ENCODE results near the gene NCKAP5.

Gene NCKAP5

GRCh38 chr2:133045787-133046186 is 522.5 kb downstream of the NCKAP5 start:
- DNase-seq (ENCODE audit: low read depth), result no peak
- H3K4me3 ChIP-seq (ENCODE audit: low read depth, low read length), result no peak overlapping the region
- no peak for TF ChIP-seq CTCF (IDR thresholded peaks at IDR 0.05; ENCODE audit: control insufficient read depth, extremely low read depth, insufficient read depth)

- H3K4me3 ChIP-seq (ENCODE audit: low read depth, low read length), result no peak overlapping the region
- TF ChIP-seq CTCF (IDR thresholded peaks at IDR 0.05; ENCODE audit: control insufficient read depth, extremely low read depth, insufficient read depth), result no peak
- DNase-seq (ENCODE audit: low read depth), result no peak
Observed at GRCh38 chr2:133044556-133044955, 523.7 kb downstream of the NCKAP5 start.

DNA sequence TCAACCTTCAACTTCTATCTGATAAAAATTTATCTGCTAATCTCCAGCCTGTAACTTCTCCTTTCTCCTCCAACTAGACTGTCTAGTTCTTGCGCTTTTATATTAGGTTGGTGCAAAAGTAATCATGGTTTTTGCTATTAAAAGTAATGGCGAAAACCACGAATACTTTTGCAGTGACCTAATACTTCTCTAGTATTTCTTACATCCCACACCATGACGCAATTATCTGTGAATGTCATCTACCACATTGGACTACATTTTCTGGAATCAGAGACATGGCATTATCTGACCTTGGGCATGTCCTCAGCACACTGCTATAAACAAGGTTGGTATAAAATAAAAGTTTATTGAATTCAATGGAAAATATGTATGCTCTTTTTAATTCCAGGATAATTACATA is 528.1 kb downstream of the NCKAP5 start:
- TF ChIP-seq CTCF (IDR thresholded peaks at IDR 0.05; ENCODE audit: control insufficient read depth, extremely low read depth, insufficient read depth), result no peak
- DNase-seq (ENCODE audit: low read depth), result no peak
- no peak overlapping the region for H3K4me3 ChIP-seq (ENCODE audit: low read depth, low read length)

DNA sequence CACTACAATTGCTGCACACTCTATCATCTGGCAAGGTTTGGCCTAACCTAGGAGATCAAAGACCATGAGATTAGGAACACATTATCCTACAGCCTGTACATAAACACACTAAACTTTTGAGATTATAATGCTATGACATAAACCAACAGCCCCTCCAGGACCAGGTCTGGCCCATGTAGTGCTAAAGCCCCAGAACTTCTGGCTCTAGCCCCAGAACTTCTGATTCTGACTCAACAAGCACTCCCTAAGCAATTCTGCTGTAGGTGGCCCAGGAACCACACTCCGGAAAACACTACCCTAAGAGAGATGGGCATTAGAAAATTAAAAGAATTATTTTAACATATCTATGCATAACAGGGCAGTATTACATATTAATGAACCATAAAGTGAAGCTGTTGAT is 528.7 kb downstream of the NCKAP5 start:
- TF ChIP-seq CTCF (IDR thresholded peaks at IDR 0.05; ENCODE audit: control insufficient read depth, extremely low read depth, insufficient read depth), result no peak
- no peak for DNase-seq (ENCODE audit: low read depth)
- H3K4me3 ChIP-seq (ENCODE audit: low read depth, low read length), result no peak overlapping the region

GRCh38 chr2:133026536-133027177 is 541.6 kb downstream of the NCKAP5 start:
- no peak overlapping the region for H3K4me3 ChIP-seq (ENCODE audit: low read depth, low read length)
- no peak for DNase-seq (ENCODE audit: low read depth)
- no peak for TF ChIP-seq CTCF (IDR thresholded peaks at IDR 0.05; ENCODE audit: control insufficient read depth, extremely low read depth, insufficient read depth)

DNA sequence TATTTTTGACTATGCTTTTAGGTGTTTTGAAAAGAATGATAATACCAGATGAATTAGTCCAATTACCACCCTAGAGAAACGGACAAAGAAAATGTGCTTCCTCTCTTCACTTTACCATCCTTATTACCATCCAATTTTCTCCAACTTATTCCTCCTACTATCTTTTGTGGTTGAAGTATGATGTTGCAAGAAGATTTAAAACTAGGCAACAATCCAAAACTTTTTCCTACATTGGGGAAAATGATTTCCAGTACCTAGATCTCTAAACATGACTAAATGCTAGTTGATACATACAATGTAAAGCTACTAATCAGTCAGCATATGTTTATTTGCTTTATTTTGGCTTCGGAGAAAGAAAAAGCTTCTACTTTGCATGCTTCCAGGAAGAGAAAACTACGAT is 543.3 kb downstream of the NCKAP5 start:
- DNase-seq (ENCODE audit: low read depth), result no peak
- H3K4me3 ChIP-seq (ENCODE audit: low read depth, low read length), result no peak overlapping the region
- no peak for TF ChIP-seq CTCF (IDR thresholded peaks at IDR 0.05; ENCODE audit: control insufficient read depth, extremely low read depth, insufficient read depth)

All from LNCaP clone FGC (cell line).